GM18868 (cell line): ENCODE data around the gene ERBB2.

Experiments
- ATAC-seq: cut with Tn5 transposase; IDR thresholded peaks from one replicate; pipeline ENCODE4 v1.9.1; 2021; ENCODE audit warnings: mild to moderate bottlenecking, moderate library complexity; ENCODE audit not compliant: unreplicated experiment

Gene ERBB2

DNA sequence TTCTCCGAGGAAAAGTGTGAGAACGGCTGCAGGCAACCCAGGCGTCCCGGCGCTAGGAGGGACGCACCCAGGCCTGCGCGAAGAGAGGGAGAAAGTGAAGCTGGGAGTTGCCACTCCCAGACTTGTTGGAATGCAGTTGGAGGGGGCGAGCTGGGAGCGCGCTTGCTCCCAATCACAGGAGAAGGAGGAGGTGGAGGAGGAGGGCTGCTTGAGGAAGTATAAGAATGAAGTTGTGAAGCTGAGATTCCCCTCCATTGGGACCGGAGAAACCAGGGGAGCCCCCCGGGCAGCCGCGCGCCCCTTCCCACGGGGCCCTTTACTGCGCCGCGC is at the start of gene ERBB2:
Gene ERBB2, plus strand, starts transcription at position 247 of the 330 bp plus-strand sequence. CDS start 175 bp downstream, outside the sequence.
- ATAC-seq, result no peak

GRCh38 chr17:39650121-39650579 is 49.7 kb upstream of the ERBB2 start:
- no peak for ATAC-seq

- ATAC-seq, result no peak
These were observed 47.8 kb upstream of the ERBB2 start for GRCh38 chr17:39651923-39652586.

GRCh38 chr17:39652587-39653315 is 47.1 kb upstream of the ERBB2 start:
- ATAC-seq, result no peak

DNA sequence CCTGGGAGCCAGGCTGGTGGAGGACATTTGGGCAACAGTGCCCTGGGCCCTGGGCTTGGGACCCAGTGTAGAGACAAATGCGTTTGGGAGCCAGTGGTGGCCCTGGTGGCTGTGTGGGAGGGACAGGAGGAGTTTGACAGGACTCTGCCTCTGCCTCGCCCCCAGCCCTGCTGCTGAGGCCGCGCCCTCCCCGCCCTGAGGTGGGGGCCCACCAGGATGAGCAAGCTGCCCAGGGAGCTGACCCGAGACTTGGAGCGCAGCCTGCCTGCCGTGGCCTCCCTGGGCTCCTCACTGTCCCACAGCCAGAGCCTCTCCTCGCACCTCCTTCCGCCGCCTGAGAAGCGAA is 46.6 kb upstream of the ERBB2 start:
- no peak for ATAC-seq

GRCh38 chr17:39653662-39654331 is 46.1 kb upstream of the ERBB2 start:
- no peak for ATAC-seq

GRCh38 chr17:39655105-39655504 is 44.8 kb upstream of the ERBB2 start:
- no peak for ATAC-seq

- no peak for ATAC-seq
These were observed 41.5 kb upstream of the ERBB2 start for GRCh38 chr17:39658346-39658745.

GRCh38 chr17:39658760-39659159 is 41.1 kb upstream of the ERBB2 start:
- no peak for ATAC-seq

DNA sequence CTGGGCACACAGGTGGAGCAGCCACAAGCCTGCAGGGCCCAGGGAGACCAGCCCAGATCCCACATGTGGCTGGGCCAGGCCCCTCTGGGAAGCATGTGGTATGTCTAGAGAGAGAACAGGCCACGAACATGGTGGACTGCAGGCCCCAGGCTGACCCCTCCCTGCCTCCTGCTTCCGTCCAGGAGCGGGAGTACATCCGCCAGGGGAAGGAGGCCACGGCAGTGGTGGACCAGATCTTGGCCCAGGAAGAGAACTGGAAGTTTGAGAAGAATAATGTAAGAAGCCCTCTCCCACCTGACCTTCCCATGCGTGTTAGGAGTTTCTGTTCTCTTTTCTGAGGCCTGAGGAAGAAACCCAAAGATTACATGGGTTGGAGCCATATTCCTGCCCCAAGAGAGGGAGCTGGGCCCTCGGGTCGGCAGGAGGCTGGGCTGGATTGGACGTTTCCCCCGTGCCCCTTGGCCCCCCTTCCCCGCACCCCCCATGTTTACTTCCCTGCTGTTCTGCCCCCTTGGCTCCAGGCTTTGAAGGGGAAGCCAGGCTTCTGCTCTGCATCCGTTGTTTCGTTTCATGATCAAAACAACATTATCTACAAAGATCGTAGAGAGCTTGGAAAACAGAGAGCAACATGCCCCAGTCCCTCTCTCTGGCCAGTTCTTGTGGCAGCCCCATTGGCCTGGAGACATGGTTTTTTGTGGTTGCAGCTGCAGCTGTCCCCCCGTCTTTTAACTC is 40.4 kb upstream of the ERBB2 start:
- no peak for ATAC-seq

DNA sequence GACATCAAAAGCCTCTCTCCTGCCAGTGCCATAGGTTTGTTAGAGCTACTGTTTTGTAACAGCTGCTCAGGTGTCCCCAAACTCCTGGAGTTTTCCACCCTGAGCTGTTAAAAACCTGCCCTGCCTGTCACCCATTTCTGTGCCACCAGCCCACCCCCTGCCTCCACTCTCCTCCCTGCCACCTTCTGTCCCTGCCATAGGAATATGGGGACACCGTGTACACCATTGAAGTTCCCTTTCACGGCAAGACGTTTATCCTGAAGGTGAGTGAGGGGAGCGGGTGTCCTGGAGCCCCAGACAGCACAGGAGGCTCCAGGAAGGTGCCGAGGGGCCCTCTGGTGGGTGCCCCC is 39.9 kb upstream of the ERBB2 start:
- ATAC-seq, result no peak

GRCh38 chr17:39660397-39661385 is 39.2 kb upstream of the ERBB2 start:
- ATAC-seq, result no peak

DNA sequence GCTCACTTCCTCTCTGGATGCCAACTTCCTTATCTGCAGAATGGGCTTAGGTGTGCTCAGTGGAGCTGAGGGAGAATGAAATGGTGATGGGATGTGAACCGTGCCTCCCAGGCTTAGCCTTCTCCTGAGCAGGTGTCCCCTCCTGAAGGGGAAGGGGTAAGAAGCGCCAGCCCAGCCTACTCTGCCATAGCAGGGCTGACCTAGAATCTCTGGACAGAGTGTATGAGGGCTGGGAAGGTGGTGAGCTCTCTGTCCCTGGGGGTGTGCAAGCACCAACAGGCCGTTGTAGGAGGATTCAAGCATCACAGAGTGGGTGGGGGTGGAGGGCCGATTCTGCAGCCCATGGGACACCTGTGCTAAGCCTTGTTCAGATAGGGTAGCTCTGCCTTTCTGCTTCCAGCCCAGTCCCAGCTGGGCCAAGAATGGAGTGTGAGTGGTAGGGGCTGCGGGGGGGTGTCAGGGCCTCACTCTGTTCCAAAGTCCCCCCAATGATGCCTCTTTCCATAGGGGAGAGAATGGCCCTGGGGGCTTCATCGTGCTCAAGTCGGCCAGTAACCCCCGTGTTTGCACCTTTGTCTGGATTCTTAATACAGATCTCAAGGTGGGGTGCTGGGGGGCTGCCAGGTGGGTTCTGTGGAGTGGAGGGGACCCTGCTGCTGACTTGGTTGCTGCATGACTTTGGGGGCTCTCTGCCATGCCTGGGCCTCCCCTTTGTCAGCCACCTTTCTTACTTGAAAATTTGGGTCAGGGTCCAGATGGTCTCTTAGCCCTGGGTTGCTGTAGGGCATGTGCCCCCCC is 37.9 kb upstream of the ERBB2 start:
- ATAC-seq, result no peak

DNA sequence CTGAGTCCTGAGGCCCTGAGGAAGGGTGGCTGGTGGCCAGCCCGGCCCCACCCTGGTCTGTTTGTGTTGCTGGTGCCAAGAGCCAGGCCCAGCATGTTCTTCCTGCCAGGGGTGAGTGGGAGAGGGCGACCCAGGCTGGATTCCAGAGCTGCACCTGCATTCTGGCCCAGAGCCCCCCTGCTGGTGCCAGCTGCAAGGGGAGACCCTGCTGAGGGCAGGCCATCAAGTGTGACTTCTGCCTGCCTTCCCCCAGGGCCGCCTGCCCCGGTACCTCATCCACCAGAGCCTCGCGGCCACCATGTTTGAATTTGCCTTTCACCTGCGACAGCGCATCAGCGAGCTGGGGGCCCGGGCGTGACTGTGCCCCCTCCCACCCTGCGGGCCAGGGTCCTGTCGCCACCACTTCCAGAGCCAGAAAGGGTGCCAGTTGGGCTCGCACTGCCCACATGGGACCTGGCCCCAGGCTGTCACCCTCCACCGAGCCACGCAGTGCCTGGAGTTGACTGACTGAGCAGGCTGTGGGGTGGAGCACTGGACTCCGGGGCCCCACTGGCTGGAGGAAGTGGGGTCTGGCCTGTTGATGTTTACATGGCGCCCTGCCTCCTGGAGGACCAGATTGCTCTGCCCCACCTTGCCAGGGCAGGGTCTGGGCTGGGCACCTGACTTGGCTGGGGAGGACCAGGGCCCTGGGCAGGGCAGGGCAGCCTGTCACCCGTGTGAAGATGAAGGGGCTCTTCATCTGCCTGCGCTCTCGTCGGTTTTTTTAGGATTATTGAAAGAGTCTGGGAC is 37.1 kb upstream of the ERBB2 start:
- no peak for ATAC-seq

DNA sequence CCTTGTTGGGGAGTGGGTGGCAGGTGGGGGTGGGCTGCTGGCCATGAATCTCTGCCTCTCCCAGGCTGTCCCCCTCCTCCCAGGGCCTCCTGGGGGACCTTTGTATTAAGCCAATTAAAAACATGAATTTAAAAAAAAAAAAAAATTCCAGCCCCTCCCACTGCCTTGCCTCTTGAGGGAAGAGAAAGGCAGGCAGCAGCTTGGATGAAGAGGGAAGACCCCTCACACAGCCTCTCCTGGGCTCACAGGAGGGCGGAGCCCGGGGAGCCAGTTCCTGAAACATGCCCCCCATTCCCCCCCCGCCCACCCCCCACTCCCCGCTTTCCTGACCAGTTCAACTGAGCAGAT is 36.5 kb upstream of the ERBB2 start:
- ATAC-seq, result no peak

- ATAC-seq, result no peak
These were observed 35.9 kb upstream of the ERBB2 start for GRCh38 chr17:39663688-39664580.

- ATAC-seq, result no peak
These were observed 35.0 kb upstream of the ERBB2 start, which contains the start of gene TCAP for GRCh38 chr17:39664581-39665561. TCAP (plus strand) TSS chr17:39665349; CDS start chr17:39665360, 11 bp downstream.
